Coronary artery (tissue), 2 donors: ENCODE data around the gene SEMA3E.
A peak's percentile ranks its signal among the peaks of the same experiment; 100 is the strongest.

Source experiments
- DNase-seq: peaks from one replicate; pipeline ENCODE4 v3.0.0-alpha.2; 2017; ENCODE audit warnings: low spot score
- H3K27ac ChIP-seq, 2 donors: fragments of 200-600 bp; sonication (generic); one replicate each; pipeline ENCODE4 v1.5.1; 2016 to 2019
- H3K4me3 ChIP-seq: fragments of 200-600 bp; sonication (generic); 2 replicates; pipeline ENCODE4 v1.5.1; 2016; ENCODE audit warnings: mild to moderate bottlenecking, moderate library complexity
- TF ChIP-seq, protein P1 (sequence below): fragments of 200-600 bp; sonication (generic); IDR thresholded peaks from one replicate; pipeline ENCODE4 v1.5.1; 2019; ENCODE audit warnings: antibody characterized with exemption

Gene SEMA3E

DNA sequence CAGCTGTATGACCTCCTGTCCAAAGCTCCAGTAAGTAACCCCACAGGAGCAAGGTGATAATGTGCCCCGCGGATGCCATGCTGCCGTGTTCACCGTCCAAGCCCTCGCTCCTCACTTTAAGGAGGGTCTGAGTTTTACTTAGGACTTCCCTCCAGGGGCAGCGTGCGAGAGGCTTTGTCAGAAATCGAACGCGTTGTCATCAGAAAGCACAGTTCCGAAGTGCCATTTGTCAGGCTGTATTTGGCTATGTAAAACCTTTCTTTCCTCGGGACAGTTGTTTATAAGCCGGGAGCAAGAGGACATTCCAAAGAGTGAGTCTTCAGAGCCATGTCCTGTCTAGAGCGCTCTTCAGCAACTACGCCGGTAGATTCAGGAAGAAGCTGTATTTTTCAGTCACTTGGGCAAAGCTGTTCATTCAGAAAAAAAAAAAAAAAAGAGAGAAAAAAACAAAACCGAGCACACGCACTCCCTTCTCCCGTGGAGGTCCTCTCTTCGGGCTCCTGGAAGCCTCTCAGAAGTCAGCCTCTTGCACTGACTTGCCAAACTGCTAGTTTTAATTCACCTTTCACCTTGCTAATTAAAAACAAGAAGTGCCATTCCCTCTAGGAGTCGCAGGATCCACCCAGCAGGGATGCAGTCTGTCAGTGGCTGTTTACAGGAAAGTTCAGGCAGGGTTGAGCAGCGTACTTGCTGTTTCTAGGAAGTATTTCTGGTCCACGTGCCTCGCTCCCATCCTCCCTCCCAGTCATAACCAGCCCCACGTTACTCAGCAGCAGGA is at the start of gene SEMA3E:
TSS of gene SEMA3E (minus strand) at position 676 of the 778 bp plus-strand sequence.
- DNase-seq = no peak
- peak within 1 kb of the TSS; percentile 44 for H3K4me3 ChIP-seq
- TF ChIP-seq, protein P1, sequence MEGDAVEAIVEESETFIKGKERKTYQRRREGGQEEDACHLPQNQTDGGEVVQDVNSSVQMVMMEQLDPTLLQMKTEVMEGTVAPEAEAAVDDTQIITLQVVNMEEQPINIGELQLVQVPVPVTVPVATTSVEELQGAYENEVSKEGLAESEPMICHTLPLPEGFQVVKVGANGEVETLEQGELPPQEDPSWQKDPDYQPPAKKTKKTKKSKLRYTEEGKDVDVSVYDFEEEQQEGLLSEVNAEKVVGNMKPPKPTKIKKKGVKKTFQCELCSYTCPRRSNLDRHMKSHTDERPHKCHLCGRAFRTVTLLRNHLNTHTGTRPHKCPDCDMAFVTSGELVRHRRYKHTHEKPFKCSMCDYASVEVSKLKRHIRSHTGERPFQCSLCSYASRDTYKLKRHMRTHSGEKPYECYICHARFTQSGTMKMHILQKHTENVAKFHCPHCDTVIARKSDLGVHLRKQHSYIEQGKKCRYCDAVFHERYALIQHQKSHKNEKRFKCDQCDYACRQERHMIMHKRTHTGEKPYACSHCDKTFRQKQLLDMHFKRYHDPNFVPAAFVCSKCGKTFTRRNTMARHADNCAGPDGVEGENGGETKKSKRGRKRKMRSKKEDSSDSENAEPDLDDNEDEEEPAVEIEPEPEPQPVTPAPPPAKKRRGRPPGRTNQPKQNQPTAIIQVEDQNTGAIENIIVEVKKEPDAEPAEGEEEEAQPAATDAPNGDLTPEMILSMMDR = no peak
- no peak within 1 kb of the TSS for H3K27ac ChIP-seq

DNA sequence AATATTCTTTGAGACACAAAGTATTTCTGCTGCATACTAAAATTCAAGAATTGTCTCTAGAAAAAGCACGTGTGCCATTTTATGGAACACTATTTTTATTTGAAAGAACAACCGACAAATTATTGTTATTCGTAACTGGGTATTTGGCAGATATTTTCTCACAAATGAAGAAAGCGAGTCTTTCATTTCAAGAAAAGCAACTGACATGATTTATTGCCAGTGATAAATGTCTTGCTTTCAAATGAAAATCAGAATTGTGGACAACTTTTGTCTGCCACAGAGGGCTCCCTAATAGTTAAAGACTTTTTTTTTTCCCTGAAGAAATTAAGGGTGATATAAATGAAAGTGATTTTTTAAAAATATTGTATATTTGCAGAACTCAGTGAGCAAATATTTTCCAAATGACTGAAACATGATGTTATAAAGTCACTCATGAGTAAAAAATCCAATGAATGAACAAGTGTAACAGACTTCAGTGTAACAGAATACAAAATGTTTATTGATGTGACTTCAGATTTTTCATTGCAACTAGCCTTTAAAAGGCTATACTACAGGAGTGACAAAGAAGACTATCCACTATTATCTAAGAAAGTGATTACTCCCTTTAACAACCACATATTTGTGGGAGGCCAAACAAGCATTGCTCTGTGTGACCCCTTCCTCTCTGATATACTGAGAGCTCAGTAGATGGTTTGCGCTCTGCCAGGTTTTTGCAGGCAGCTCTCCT is 49.0 kb upstream of the SEMA3E start:
- TF ChIP-seq, protein P1 = no peak
- DNase-seq = no peak
- no peak overlapping the region for H3K27ac ChIP-seq

DNA sequence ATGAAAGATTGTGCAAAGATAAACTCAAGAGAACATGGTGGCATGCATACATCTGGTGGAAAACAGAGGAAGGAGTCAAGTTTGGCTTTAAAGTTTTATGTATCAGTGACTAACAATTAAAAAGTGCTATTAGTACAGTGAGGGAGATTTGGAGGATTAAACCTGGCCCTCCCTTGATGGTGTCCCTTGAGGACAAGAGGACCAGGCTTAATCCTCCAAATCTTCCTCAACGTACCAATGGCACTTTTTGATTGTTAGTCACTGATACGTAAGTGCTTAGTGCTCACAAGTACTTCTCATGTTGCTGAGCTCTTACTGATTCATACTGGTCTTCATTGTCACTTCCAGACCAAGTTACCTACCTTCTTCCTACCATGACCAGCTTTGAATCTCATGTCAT is 47.2 kb upstream of the SEMA3E start:
- TF ChIP-seq, protein P1 = no peak
- Histone ChIP-seq H3K27ac (no peak overlapping the region), H3K4me3 (no peak overlapping the region)
- no peak for DNase-seq

More for the DNA sequence above, 49.0 kb upstream of the SEMA3E start:
- H3K4me3 ChIP-seq = no peak overlapping the region

DNA sequence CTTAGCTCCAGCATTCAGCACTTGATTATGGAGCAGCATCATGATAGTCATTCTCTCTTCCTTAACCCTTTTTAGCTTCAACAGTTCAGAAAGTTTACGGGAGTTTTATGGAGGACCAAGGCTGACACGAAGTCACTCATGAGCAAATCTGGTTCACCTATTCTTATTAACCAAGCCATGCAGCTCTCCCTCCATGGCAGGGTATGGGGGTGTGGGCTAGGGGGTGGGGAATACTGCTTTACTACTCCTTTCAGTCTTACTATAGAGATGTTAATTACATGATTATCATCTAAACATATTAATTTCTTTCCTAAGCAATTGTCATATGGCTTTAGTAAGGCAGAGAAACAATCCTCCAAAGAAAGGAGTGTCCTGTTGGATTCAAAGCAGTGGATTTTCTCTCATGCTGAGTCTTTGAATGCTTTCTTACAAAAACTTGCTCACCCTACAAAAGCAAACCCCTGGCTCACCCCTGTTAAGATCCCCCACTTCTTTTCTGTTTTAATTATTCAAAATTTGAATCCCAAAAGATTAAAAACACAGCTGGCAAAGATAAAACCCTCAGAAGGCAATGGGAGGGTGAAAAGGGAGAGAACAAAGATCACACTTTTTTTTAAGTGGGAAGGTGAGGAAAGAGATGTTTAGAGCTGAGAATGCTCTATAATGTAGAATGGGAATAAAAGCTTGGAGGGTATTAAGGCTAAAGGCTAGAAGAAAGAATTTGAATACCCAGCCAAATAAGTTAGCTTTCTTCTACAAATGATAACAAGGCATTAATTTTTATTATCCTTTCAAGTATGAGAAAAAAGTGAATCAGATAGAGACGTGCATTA is 46.4 kb upstream of the SEMA3E start:
- TF ChIP-seq, protein P1 = no peak
- DNase-seq = no peak
- Histone ChIP-seq H3K4me3 (no peak overlapping the region), H3K27ac (no peak overlapping the region)

DNA sequence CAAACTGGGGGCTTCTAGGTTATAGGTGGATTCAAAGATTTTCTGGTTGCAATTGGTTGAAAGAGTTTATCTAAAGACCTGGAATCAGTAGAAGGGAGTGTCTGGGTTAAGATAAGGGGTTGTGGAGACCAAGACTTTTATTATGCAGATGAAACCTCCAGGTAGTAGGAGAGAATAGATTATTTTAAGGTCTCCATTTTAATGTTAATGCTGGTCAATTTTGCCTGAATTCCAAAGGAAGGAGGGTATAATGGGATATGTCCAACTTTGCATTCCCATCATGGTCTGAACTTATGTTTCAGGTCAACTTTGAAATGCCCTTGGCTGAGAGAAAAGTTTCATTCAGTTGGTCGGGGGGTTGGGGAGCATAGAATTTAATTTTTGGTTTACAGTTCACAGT is 44.3 kb upstream of the SEMA3E start:
- no peak for DNase-seq
- TF ChIP-seq, protein P1 = no peak

DNA sequence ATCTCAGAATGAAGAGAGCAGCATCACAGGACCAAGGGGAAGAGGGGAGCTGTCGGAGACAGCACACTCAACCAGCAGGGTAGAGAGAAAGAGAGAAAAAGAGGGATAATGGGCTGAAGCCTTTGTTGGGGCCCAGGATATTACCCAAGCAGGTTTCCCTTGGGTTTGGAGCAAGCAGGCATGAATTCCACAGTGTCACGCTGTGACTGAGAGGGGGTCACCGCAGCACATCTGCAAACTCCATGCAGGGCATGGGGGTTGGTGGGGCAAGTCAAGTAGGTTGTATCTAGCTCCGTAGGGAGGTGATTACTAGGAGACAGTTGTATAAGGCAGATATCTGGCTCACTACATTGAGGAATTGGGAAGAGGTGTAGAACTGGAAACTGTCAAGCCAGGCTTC is 42.2 kb upstream of the SEMA3E start:
- H3K27ac ChIP-seq = no peak overlapping the region
- DNase-seq = no peak
- H3K4me3 ChIP-seq = no peak overlapping the region
- TF ChIP-seq, protein P1 = no peak

More for the DNA sequence above, 44.3 kb upstream of the SEMA3E start:
- no peak overlapping the region for H3K4me3 ChIP-seq
- H3K27ac ChIP-seq = no peak overlapping the region
